ENCODE measurements around the gene GEN1.

DNA sequence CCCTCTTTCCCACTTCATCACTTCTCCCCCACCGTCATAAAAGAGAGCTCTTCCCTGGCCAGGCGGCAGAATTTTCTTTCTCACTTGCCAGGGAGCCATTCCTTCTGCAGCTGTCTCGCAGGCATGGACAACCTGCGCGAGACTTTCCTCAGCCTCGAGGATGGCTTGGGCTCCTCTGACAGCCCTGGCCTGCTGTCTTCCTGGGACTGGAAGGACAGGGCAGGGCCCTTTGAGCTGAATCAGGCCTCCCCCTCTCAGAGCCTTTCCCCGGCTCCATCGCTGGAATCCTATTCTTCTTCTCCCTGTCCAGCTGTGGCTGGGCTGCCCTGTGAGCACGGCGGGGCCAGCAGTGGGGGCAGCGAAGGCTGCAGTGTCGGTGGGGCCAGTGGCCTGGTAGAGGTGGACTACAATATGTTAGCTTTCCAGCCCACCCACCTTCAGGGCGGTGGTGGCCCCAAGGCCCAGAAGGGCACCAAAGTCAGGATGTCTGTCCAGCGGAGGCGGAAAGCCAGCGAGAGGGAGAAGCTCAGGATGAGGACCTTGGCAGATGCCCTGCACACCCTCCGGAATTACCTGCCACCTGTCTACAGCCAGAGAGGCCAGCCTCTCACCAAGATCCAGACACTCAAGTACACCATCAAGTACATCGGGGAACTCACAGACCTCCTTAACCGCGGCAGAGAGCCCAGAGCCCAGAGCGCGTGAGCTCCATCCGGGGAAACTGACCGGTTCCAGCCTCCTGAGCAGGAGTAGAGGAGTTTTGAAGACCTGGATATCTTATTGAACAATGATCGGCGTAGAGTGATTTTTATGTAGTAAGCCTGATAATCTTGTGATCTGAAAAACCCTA, 62.7 kb downstream of the GEN1 start, which contains the start of gene MSGN1:
- TF ChIP-seq, protein P1, sequence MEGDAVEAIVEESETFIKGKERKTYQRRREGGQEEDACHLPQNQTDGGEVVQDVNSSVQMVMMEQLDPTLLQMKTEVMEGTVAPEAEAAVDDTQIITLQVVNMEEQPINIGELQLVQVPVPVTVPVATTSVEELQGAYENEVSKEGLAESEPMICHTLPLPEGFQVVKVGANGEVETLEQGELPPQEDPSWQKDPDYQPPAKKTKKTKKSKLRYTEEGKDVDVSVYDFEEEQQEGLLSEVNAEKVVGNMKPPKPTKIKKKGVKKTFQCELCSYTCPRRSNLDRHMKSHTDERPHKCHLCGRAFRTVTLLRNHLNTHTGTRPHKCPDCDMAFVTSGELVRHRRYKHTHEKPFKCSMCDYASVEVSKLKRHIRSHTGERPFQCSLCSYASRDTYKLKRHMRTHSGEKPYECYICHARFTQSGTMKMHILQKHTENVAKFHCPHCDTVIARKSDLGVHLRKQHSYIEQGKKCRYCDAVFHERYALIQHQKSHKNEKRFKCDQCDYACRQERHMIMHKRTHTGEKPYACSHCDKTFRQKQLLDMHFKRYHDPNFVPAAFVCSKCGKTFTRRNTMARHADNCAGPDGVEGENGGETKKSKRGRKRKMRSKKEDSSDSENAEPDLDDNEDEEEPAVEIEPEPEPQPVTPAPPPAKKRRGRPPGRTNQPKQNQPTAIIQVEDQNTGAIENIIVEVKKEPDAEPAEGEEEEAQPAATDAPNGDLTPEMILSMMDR (IDR thresholded peaks at IDR 0.05; ENCODE audit: low read depth, low read length, poor library complexity, severe bottlenecking) = no peak
- no peak for TF ChIP-seq EZH2phosphoT487 (IDR thresholded peaks at IDR 0.05; ENCODE audit: borderline replicate concordance, low read length)

Measured in DOHH2 (cell line).